HG03025 (cell line): ENCODE data around the gene LMLN.
A peak's percentile ranks its signal among the peaks of the same experiment; 100 is the strongest.
"Not testable (repeated sequence)": the region's sequence is repeated elsewhere in the genome, so short reads cannot be mapped to it uniquely, and the experiment has no call there.

Source experiments
- ATAC-seq: cut with Tn5 transposase; IDR thresholded peaks from one replicate; pipeline ENCODE4 v1.9.1; 2021; ENCODE audit warnings: mild to moderate bottlenecking, moderate library complexity; ENCODE audit not compliant: unreplicated experiment, low FRiP score

The LMLN gene

DNA sequence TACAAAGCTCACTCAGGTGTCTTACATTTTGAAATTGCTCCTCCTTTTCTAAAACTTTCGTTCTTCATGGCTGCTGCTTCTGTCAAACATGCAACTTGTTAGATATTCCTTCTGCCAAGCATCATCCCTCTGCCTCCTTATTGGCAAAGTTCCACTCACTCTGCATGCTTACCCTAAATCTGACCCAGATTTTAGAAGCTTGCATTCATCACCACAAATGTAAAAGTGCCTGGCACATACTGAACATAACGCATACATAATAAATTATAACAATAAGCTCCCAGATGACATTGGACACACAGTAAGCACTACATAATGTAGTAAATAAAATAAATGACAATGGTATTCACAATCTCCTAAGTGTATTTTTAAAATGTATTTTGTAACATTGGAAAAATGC, 107.4 kb downstream of the LMLN start:
- no peak for ATAC-seq

DNA sequence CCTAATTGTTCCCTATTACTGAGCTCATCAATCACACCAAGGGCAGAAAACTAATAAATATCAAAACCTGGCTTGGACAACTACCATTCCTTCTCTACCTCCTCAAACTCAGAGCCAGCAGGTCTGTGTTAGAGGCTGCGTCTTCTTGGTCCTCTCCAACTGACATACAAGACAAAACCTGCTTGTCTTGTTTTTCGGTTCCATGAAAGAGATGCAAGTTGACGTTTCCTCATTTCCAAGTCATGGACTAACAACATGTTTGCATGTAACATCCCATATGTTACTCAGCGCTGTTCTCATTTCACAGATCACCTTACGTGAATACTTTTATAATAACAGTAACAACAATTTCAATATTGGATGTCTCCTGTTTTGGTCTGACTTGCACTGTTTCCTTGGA, 110.9 kb downstream of the LMLN start:
- ATAC-seq = no peak

DNA sequence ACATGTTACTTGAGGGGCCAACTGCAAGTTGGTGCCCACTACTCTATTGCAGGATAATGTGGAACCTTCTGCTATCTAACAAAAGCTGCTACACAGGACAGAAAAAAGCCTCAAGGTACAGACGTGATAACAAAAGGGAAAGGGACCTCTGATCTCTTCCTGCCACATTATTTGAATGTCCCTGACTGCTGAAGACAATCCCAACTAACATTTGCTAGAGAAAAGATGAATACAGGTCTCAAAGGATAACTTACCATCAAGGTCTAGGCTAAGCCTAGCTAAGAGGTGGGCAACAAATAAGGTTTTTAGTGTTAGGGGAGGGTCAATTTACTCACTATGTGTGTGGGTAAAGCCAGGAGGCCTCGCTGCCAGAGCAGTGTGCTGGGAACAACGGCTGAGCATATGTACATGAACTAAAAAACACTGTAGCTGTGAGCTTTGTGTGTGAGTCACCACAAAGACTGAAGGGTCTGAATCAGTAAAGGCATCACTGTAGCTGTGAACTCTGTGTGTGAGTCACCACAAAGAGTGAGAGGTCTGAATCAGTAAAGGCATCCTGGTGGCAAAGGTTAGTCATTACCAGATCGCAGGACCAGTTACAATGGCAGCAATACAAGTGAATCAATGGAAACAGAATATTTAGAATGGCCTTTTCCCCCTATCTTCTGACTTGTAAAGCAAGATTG, 111.7 kb downstream of the LMLN start:
- ATAC-seq = no peak

DNA sequence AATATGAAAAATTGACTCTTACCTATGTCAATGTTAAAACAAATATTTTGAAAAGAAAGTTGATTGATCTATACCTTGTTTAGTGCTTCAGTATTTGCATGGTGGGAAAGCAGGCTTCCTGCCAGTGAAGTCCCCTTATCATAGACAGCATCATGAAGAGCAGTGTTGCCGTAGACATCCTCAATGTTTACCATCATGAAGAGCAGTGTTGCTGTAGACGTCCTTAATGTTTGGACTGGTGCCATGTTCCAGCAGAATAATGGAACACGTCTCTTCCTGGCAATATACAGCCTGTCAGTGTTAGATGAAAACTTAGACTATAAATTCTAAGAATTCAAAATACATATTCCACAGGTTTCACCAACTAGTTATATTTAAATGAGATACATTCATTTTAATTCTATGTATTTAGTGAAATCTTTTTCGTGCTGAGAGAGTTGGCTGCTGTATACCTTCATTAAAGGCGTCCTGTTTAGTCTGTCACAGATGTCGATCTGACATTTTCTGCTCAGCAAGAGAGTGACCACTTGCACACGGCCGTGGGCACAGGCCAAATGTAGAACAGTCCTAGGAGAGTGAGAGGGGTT, 116.8 kb downstream of the LMLN start:
- ATAC-seq = no peak

DNA sequence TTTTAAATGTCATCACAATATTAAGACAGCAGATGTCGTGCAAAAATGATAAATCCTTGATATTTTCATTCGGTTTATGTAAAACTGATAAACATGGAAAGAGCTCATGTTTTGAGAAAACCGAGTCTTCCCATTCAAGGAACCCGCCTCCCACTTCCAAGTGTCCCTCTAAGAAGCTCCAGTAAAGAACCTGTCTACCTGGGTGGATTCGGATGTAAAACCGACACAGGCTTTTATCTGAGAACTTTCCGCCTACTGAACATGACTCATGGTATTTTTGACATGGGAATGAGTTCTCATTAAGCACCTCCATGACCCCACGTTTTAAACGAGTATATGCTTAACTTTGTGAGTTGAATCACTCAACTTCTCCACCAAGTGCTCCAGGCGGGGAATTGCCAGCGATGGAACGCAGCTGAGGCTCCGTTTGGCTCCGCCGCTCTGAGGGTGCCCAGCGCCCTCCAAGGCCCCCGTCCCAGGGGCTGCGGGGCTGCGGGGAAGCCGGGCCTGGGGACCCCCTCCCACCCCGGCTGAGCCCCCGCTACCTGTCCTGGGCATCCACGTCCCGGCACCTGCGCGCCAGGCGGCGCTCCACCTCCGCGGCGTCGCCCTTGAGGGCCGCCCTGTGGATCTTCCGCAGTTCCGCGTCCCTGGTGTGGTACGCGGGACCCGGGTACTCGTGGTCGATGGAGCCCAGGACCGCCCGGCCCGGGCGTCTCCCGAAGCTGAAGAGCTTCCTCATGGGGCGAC, 119.9 kb downstream of the LMLN start:
- ATAC-seq = peak; percentile 17

DNA sequence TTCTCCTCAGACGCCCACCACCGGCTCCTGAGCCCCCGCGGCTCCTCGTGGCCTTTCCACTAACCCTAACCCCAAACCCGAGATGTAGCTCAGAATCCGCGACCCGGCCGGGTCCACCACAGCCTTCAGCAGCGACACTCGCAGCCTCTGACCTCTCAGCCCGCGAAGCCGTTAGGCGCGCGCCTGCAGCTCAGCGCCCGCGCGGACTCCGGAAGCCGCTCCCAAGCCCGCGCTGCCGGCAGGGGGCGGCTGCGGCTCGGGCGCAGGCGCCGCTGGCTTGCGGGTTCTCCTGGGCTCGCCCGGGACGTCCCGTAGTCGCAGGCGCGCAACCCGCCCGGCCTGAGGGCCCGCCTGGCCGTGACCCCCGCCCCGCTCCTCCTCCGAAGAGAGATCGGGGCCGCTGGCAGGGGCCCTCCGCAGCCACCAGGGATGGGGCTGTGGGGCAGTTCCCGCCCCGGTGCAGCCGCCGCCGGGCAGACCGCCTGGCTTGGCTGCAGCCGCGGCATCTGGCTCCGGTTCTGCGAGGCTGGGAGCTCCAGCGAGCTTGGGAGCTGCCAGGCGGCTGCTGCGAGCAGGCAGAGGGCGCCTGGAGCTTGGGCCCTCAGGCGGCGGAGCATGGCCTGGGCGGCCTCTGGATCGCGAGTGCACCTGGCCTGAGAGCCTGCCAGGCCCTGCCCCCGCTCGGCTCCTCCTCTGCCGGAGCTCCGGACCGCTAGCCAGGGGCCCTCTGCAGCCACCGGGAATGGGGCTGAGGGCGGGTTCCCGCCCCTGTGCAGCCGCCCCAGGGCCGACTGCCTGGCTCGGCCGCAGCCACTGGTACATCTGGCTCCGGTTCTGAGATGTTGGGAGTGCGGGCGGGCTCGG, 120.7 kb downstream of the LMLN start:
- peak; percentile 74 for ATAC-seq

DNA sequence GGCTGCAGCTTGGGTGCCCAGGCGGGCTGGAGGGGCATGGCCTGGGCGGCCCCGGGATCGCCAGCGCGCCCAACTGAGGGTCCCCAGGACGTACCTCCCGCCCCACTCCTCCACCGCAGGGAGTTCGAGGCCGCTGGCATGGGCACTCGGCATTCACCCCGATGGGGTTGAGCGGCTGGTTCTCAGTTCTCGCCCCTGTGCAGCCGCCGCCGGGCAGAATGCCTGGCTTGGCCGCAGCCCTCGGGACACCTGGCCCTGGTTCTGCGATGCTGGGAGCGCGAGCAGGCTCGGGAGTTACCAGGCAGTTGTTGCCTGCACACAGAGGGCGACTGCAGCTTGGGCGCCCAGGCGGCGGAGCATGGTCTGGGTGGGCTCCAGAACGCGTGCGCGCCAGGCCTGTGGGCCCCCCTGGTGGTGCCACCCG, 121.4 kb downstream of the LMLN start:
- ATAC-seq = no peak

DNA sequence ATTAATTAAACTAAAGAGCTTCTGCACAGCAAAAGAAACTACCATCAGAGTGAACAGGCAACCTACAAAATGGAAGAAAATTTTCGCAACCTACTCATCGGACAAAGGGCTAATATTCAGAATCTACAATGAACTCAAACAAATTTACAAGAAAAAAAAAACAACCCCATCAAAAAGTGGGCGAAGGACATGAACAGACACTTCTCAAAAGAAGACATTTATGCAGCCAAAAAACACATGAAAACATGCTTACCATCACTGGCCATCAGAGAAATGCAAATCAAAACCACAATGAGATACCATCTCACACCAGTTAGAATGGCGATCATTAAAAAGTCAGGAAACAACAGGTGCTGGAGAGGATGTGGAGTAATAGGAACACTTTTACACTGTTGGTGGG, 122.2 kb downstream of the LMLN start:
- not testable (repeated sequence) for ATAC-seq

DNA sequence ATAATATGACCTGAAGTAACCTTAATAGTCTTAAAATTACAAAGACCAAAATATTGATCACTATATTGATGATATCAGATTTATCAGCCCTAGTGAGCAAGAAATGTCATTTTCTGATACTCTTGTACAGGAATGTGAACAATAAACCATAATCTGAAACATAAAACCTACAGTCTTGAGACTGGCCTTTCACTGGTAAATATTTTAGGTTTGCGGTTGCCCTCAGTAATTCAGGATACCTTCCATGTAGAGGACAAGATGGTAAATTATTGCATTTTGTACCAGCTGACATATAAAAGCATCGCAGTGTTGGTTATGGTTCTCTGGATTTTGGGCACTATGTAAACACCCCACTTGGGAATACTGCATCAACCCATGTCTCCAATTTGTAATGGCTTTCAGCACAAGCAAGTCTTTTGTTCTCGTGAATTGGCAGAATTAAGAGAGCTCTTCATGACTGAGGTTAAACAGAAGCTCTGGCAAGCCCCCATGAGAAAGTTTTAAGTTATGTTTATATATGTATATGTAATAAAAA, 128.5 kb downstream of the LMLN start:
- ATAC-seq = no peak

DNA sequence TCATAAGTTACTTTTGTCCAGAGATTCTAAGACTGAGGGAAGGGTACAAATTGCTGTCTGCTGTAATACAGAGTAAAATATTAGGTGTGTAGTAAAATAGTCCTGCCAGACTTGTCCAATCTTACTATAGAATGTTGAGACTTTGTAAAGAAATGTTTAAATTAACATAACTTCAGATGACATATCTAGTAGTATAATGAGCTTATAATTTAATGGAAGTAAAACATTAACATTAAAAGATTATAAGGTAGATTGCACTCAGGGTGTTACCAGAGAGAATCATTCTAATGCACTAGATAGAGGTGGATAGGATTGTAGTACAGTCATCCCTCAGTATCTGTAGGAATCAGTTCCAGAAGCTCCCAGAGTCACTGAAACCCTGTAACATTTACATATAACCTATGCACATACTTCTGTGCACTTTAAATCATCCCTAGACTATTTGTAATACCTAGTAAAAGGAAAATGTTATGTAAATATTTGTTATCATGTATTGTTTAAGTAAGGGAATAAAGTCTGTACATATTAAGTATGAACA, 130.8 kb downstream of the LMLN start:
- no peak for ATAC-seq

DNA sequence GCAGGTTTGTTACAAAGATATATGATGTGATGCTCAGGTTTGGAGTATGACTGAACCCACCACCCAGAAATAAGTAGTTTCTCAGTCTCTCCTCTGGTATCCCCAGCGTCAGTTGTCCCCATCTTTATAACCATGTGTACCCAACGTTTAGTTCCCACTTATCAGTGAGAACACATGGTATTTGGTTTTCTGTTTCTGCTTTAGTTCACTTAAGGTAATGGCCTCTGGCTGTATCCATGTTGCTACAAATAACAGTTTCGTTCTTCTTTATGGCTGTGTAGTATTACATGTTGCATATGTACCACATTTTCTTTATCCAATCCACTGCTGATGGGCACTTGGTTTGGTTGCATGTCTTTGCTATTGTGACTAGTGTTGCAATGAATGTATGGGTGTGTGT, 132.3 kb downstream of the LMLN start:
- no peak for ATAC-seq

DNA sequence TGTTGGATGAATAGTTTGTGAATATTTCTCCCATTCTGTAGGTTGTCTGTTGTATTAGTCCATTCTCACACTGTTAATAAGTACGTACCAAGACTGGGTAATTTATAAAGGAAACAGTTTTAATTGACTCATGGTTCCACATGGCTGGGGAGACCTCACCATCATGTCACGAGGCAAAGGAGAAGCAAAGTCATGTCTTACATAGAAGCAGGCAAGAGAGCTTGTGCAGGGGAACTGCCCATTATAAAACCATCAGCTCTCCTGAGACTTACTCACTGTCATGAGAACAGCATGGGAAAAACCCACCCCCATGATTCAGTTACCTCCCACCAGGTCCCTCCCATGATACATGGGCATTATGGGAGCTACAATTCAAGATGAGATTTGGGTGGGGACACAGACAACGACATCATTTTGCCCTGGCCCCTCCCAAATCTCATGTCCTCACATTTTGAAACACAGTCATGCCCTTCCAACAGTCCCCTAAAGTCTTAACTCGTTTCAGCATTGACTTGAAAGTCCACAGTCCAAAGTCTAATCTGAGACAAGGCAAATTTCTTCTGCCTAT, 133.2 kb downstream of the LMLN start:
- ATAC-seq = no peak
